GM19023 (cell line): Measurements from ENCODE around the gene ARHGEF12.

ENCODE experiments used
- ATAC-seq: cut with Tn5 transposase; IDR thresholded peaks from one replicate; pipeline ENCODE4 v1.9.1; 2021; ENCODE audit warnings: mild to moderate bottlenecking, moderate library complexity; ENCODE audit not compliant: unreplicated experiment

Gene ARHGEF12

DNA sequence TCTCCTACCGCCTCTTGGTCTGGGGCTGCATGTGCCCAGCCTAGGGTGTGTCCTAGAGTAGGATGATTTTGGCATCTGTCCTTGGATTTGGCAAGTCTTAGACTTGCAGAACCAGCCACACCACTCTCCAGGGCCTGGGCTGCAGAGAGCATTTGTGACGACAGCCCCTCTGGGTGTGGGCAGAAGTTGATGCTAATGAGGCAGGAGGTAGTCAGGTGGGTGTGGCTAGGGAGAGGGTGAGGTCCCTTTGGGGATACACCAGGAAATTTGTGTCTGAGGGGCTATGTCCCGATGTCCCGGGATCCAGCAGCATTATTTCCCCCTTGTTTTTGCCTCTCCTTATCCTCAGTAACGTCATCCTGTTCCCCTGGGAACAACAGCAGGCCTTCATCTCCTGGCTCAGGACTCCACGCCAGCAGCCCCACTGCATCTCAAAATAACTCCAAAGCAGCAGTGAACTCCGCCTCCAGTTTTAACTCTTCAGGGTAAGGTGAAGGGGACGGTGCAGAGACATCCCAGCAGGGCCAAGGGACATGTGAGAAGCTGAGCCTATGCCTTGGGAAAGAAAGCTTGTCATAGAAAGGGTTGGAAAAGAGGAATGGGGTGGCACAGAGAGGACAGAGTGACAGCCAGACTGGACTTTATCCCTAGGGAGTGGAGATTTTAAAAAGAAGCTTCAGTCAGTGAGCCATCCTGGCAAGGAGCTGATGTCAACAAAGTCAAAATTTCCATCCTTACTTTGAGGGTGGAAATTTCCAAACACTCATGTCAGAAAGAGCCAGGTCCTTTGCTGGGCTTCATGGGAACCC is 19.1 kb upstream of the ARHGEF12 start:
- ATAC-seq: no peak

DNA sequence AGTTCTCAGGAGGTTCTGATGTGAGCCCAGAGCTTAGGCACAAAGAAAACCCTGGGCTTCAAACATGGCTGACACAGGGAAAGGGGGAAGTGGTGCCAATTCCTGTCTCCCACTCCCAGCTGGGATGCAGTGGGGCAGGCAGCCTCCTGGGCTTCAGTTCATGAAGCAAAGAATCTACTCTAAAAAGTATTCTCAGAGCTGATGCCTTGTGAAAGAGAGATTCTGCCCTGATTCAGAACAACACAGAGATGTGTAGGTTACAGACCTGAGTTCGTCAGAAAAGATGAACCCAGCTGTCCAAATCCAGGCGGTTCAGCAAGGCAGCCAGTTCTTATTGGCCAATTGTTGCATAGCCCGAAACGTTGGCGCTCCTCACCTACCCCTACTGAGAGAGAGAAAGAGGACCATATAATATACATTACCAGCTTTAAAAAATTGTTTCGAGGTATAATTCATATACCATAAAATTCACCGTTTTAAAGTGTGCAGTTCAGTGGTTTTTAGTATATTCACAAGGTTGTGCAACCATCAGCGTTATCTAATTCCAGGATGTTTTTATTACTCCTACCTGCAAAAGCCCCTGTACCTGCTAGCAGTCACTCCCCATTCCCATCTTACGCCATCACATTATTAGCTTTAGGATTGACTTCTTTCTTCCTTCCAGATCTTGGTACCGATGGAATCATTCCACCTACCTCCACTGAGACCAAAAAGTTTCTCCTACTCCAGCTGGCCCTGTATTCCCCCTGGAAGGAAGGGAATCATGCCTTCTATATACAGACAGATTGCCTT is 18.3 kb upstream of the ARHGEF12 start:
- ATAC-seq: no peak

- ATAC-seq: no peak
These were observed 17.3 kb upstream of the ARHGEF12 start for GRCh38 chr11:120318906-120319305.

DNA sequence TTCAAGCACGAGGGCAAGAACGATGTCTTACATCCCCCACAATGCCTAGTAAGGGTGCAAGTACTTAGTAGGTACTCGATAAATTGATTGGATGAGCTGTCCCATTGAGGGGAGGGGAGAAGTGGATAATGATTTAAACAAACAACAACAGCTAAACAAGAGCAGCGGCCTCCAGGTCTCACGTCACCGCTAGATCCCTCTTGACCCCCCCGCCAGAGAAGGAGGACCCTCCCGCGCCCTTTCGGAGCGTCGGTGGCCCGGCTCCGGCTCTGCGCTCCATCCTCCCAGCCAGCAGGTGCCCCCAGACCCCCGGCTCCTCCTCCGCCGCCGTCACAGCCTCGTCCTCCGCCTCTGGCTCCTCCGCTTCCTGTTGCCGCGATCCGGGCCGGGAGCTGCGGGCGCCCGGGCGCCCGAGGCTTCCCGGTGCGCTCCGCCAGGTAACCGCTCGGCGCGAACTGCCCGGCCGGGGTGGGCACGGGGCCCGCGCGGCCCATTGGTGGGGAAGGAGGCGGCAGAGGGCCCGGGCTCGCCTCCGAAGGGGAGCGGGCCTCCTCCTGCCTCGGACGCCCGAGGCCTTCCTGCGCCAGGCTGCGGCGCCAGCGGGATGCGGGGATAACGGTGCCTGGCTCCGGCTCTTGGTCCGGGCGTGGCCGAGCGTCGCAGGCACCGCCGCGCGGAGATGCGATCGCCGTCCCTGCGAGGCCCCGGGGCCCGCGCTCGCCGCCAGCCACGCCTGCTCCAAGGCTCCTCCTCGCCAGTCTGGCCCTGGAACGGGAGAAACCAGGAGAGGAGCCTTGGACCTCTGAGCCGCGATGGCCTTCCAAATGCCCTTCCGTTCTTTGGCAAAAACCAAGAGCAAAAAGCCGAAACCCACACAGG is 11.0 kb upstream of the ARHGEF12 start, which contains the start of gene TLCD5:
Gene TLCD5 (plus strand): TSS at position 368 of the 879 bp plus-strand sequence. CDS start 2,143 bp downstream, outside the sequence.
- peak; percentile 77 for ATAC-seq

DNA sequence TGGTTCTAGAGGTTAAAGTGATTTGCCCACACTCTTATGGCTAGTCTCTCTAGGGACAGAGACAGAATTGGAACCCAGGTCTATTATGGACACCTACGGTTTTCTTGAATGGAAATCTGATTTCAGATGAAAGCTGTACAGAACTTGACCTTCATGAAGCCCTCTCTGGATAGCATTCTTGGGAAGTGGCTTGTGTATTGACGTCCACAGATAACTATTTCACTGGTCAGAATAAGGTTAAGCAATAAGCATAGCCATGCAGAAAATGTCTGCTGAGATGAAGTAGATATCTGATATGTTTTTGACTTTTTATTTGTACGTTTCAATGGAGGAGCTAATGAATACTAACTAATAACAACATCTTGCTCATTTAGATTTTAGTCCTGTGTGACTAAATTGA is 10.0 kb upstream of the ARHGEF12 start:
- no peak for ATAC-seq

GRCh38 chr11:120326845-120327281 is 9.3 kb upstream of the ARHGEF12 start:
- no peak for ATAC-seq

- ATAC-seq: no peak
These were observed 8.9 kb upstream of the ARHGEF12 start for GRCh38 chr11:120327311-120327710.

GRCh38 chr11:120329556-120329955 is 6.7 kb upstream of the ARHGEF12 start:
- no peak for ATAC-seq

DNA sequence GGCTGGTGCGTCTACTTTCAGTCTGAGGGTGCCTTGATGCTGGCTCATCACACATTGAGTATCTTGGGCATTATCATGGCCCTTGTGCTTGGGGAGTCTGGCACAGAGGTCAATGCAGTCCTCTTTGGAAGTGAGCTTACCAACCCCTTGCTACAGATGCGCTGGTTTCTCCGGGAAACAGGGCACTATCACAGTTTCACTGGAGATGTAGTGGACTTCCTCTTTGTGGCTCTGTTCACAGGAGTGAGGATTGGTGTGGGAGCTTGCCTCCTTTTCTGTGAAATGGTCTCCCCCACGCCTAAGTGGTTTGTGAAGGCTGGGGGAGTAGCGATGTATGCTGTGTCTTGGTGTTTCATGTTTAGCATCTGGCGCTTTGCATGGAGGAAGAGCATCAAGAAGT is 6.2 kb upstream of the ARHGEF12 start:
- no peak for ATAC-seq

GRCh38 chr11:120331301-120331996 is 4.8 kb upstream of the ARHGEF12 start:
- ATAC-seq: no peak

GRCh38 chr11:120332822-120333716 is 3.1 kb upstream of the ARHGEF12 start:
- ATAC-seq: no peak

DNA sequence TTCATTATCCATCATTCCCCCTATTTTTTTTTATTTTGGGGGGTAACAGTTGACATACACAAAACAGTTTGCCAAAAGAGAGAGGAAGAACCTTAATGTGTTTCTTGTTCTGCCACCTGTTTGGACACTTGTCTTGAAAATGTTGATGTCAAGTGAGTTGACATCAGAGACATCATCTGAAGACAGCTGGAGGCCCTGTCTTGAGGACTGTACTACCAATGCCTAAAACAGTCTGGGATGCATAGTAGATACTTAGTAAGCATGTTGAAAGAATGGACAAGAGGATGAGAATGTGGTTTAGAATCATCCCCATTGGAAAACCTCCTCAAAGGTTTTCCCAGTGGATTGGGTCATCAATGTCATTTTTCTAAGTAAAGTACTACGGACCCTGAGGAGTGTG is 2.4 kb upstream of the ARHGEF12 start:
- no peak for ATAC-seq

DNA sequence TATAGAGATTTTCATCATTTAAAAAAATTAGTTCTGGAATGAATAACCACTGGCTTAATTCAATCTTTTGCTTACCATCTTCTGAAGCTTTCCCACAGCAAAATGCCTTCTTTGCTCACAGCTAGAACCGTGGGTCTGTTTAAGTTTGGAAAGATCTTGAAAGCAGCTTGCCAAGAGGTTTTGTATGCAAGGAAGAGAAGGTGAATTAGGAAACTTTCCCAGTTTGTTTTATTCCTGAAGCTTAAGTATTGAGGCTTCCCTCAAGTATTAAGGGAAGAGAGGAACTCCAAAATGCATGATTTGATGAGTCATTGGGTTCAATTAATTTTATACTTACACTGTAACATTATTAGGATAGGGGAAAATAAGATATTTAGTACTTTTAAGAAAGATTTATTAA is 1.9 kb upstream of the ARHGEF12 start:
- no peak for ATAC-seq

DNA sequence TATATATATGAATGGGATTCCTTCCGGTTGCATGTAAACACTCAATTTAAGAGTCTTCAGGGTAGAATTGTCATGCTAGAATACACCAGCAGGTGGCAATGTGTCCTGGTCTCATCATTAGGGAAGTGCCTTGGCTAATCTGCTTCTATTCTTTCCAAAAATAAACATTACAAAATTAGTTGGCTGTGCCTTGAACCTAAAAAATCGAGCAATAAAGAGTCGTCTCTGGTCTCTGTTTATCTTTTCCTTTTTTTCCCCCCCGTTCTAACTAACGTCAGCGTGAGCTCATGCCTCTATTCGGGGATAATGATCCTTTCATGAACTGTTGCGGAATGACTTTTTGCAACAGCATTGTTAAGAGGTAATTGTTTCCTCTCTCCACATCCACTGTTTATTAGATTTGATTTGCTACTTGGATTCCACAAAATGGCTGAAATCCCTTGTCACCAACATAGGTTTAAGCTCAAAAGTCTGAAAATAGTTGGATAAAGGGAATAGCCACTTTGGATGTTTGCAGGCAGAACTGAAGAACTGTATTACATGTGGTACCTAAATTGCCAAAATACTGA is 1.2 kb upstream of the ARHGEF12 start:
- no peak for ATAC-seq

DNA sequence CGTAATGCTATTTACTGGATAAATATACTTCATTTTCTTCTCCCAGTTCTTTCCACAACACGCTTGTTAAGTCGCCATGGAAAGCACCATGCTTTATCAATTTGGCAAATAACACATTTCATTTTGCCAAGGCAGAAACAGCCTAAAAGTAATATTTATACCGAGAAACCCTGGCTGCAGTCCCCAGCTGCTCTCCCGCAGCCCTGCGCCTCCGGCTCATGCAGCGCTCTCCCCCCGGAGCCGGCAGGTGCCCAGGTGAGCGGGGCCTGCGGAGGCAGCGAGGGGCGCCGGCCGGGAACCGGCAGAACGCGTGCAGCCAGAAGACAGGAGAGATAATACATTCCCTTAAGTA is 681 bp upstream of the ARHGEF12 start:
- peak; percentile 29 for ATAC-seq

- ATAC-seq: peak; percentile 38
These were observed 585 bp downstream of the ARHGEF12 start for GRCh38 chr11:120336641-120337354.

DNA sequence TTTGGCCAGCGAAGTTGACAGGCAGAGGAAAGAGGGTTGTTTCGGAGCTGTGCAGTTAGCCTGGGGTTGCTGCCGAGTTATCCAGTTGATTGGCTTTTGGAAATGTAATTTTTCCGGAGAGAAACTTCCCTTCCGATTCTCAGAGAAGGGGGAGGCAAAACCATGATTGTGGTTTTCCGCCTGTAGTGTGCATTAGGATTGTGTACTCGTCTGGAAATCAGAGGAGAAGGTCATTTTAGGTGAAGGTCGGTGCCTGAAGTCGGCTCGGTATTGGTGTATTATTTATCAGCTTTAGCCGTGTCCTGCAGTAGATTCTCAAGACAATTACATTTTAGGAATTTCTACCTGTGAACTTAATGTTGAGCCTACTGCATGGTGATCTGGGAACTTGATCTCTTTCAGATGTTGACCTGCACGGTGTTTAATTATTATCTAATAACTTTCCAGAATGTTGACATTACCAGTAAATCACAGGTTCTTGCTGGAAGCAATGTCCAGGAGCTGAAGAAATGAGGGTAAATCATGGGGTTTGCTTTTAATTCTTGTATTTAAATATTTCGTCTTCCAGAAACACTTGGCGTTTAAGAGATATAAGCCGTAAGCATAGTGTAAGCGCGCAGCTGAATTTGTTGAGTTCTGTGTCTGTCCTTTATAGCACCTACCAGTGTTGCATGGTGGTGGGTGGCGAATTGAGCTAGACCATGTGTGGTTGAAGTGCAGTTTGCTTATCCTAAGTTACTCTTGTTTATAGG is 1.3 kb downstream of the ARHGEF12 start:
- no peak for ATAC-seq
